H1 (cell line): ENCODE data around the gene ICE1. TPM values are rescaled to one million over a fixed set of nuclear protein-coding genes. Genes with fewer than 3 reads are reported as not detected.

Experiments
- CTCF ChIA-PET: fragments of 300-600 bp; sonication (Branson Sonifier 250); formaldehyde crosslinking; loops from one replicate; lab custom pipeline; 2021; ENCODE audit not compliant: partially characterized antibody; lab: Charles Lee
- POLR2A ChIA-PET: fragments of 300-600 bp; sonication (Branson Sonifier 250); formaldehyde crosslinking; loops from one replicate; lab custom pipeline; 2021; ENCODE audit warnings: inconsistent platforms; ENCODE audit not compliant: partially characterized antibody; lab: Charles Lee
- DNase-seq, 2 experiments: peaks; one replicate each; pipeline versions ENCODE4 v3.0.0 to v3.0.0-alpha.2; 2010 to 2022; ENCODE audit warnings: low spot score in 2 of 2, low read depth in 1 of 2, mixed read lengths in 1 of 2
- FAIRE-seq: peaks from 2 replicates; lab custom pipeline; 2011; peaks lifted over from hg19 to GRCh38; lab: Jason Lieb, UNC
- H2AFZ ChIP-seq: 2 replicates; pipeline ENCODE4 v1.8.1; 2012; ENCODE audit warnings: low read length, inconsistent platforms
- H2AK5ac ChIP-seq: 2 replicates; pipeline ENCODE4 v1.6.1; 2013; ENCODE audit warnings: low read depth, low read length
- H2BK120ac ChIP-seq: replicated peaks from 2 replicates; pipeline ENCODE3; 2013; ENCODE audit warnings: low read depth, low read length, inconsistent platforms
- H2BK12ac ChIP-seq: 2 replicates; pipeline ENCODE4 v1.6.1; 2013; ENCODE audit warnings: low read depth, low read length
- H2BK15ac ChIP-seq: 2 replicates; pipeline ENCODE4 v1.6.1; 2013; ENCODE audit warnings: low read length
- H2BK20ac ChIP-seq: 2 replicates; pipeline ENCODE4 v1.6.1; 2013; ENCODE audit warnings: low read length
- H2BK5ac ChIP-seq: 2 replicates; pipeline ENCODE4 v1.6.1; 2013; ENCODE audit warnings: low read depth, low read length
- H3K14ac ChIP-seq: 2 replicates; pipeline ENCODE4 v1.6.1; 2013; ENCODE audit warnings: inconsistent platforms; ENCODE audit not compliant: insufficient read length
- H3K18ac ChIP-seq: 2 replicates; pipeline ENCODE4 v1.6.1; 2013; ENCODE audit warnings: low read length; ENCODE audit errors: extremely low read depth
- H3K23ac ChIP-seq: 2 replicates; pipeline ENCODE4 v1.6.1; 2013; ENCODE audit warnings: inconsistent platforms; ENCODE audit not compliant: insufficient read length
- H3K23me2 ChIP-seq: 2 replicates; pipeline ENCODE4 v1.6.1; 2013; ENCODE audit warnings: low read depth, low read length
- H3K27ac ChIP-seq: 2 replicates; pipeline ENCODE4 v1.6.1; 2011; ENCODE audit warnings: low read depth, low read length, inconsistent platforms
- H3K27me3 ChIP-seq, 4 experiments: replicated peaks in 1 of 4; 1 replicate in 1 of 4; 2 replicates in 3 of 4; pipeline versions ENCODE4 v1.6.1 to v1.8.1; 2011 to 2013; ENCODE audit warnings: low read length in 3 of 4, mild to moderate bottlenecking in 3 of 4, inconsistent platforms in 2 of 4, mixed read lengths in 2 of 4, moderate library complexity in 1 of 4; ENCODE audit not compliant: control insufficient read depth in 3 of 4, insufficient read depth in 3 of 4; ENCODE audit errors: extremely low read depth in 1 of 4
- H3K36me3 ChIP-seq, 4 experiments: 2 replicates each; pipeline versions ENCODE4 v1.6.1 to v1.8.1; 2011 to 2013; ENCODE audit warnings: mild to moderate bottlenecking in 4 of 4, low read length in 3 of 4, moderate library complexity in 2 of 4, control low read depth in 1 of 4, inconsistent platforms in 1 of 4; ENCODE audit not compliant: insufficient read depth in 4 of 4, control insufficient read depth in 2 of 4
- H3K4ac ChIP-seq: replicated peaks from 2 replicates; pipeline ENCODE3; 2013; ENCODE audit warnings: low read length, low read depth, mixed read lengths, inconsistent platforms; ENCODE audit not compliant: insufficient read length
- H3K4me1 ChIP-seq, 4 experiments: replicated peaks in 1 of 4; 1 replicate in 1 of 4; 2 replicates in 3 of 4; pipeline versions ENCODE4 v1.6.1 to v1.8.1; 2011 to 2013; ENCODE audit warnings: low read length in 3 of 4, inconsistent platforms in 2 of 4, mixed read lengths in 1 of 4; ENCODE audit not compliant: insufficient read depth in 4 of 4, control insufficient read depth in 3 of 4
- H3K4me2 ChIP-seq, 2 experiments: 2 replicates each; pipeline versions ENCODE4 v1.6.1 to v1.8.1; 2011 to 2013; ENCODE audit warnings: low read depth in 2 of 2, low read length in 2 of 2, control low read depth in 1 of 2, inconsistent platforms in 1 of 2, mild to moderate bottlenecking in 1 of 2; ENCODE audit not compliant: insufficient read depth in 1 of 2
- H3K4me3 ChIP-seq, 4 experiments: fragments of 200-600, 300-600 bp in 1 of 4; sonication (generic), shearing (Covaris generic), sonication (Bioruptor Twin) in 1 of 4; 2 replicates each; pipeline versions ENCODE4 v1.5.1 to v1.8.1; 2011 to 2016; ENCODE audit warnings: low read length in 4 of 4, low read depth in 3 of 4, control low read depth in 2 of 4, inconsistent platforms in 2 of 4, mild to moderate bottlenecking in 2 of 4, mixed read lengths in 1 of 4, moderate library complexity in 1 of 4; ENCODE audit not compliant: insufficient read depth in 2 of 4; ENCODE audit errors: extremely low read depth in 1 of 4
- H3K56ac ChIP-seq: replicated peaks from 2 replicates; pipeline ENCODE3; 2013; ENCODE audit warnings: low read depth, mild to moderate bottlenecking, mixed read lengths, low read length, inconsistent platforms; ENCODE audit not compliant: insufficient read length
- H3K79me1 ChIP-seq: 2 replicates; pipeline ENCODE4 v1.6.1; 2013; ENCODE audit warnings: low read depth, low read length, control low read depth
- H3K79me2 ChIP-seq, 2 experiments: 2 replicates each; pipeline versions ENCODE4 v1.6.1 to v1.8.1; 2012 to 2013; ENCODE audit warnings: low read length in 2 of 2, mild to moderate bottlenecking in 2 of 2, inconsistent platforms in 1 of 2; ENCODE audit not compliant: insufficient read depth in 2 of 2, control insufficient read depth in 1 of 2
- H3K9ac ChIP-seq, 4 experiments: replicated peaks in 1 of 4; 1 replicate in 1 of 4; 2 replicates in 3 of 4; pipeline versions ENCODE4 v1.6.1 to v1.8.1; 2011 to 2013; ENCODE audit warnings: low read depth in 3 of 4, low read length in 3 of 4, control low read depth in 2 of 4, mild to moderate bottlenecking in 2 of 4, moderate library complexity in 2 of 4, inconsistent platforms in 1 of 4; ENCODE audit errors: extremely low read depth in 1 of 4
- H3K9me3 ChIP-seq, 2 experiments: 2 replicates each; pipeline versions ENCODE4 v1.6.1 to v1.8.1; 2012 to 2013; ENCODE audit warnings: mild to moderate bottlenecking in 2 of 2, moderate library complexity in 2 of 2, control low read depth in 1 of 2, inconsistent platforms in 1 of 2, low read depth in 1 of 2, low read length in 1 of 2, mixed read lengths in 1 of 2; ENCODE audit not compliant: insufficient read depth in 2 of 2
- H4K20me1 ChIP-seq, 2 experiments: replicated peaks in 1 of 2; 2 replicates each; pipeline versions ENCODE3 to v1.8.1; 2011 to 2013; ENCODE audit warnings: inconsistent platforms in 2 of 2, low read length in 2 of 2, mild to moderate bottlenecking in 1 of 2; ENCODE audit not compliant: insufficient read depth in 2 of 2, control insufficient read depth in 1 of 2
- H4K5ac ChIP-seq: 2 replicates; pipeline ENCODE4 v1.6.1; 2013; ENCODE audit warnings: low read length, low read depth, mixed read lengths, inconsistent platforms; ENCODE audit not compliant: insufficient read length
- H4K8ac ChIP-seq: 2 replicates; pipeline ENCODE4 v1.8.0; 2013; ENCODE audit warnings: mild to moderate bottlenecking, moderate library complexity, low read length, inconsistent platforms; ENCODE audit not compliant: insufficient read depth; ENCODE audit errors: extremely low read depth
- H4K91ac ChIP-seq: replicated peaks from 2 replicates; pipeline ENCODE3; 2013; ENCODE audit warnings: low read length, mixed read lengths, inconsistent platforms; ENCODE audit not compliant: insufficient read length
- GABPA ChIP-seq: IDR thresholded peaks from 2 replicates; pipeline ENCODE4 v1.6.1; 2011; ENCODE audit warnings: mild to moderate bottlenecking, low read length, moderate library complexity, borderline replicate concordance; ENCODE audit not compliant: insufficient read depth
- GTF2F1 ChIP-seq: IDR thresholded peaks from 2 replicates; pipeline ENCODE4 v1.6.1; 2012; ENCODE audit warnings: low read depth, low read length, improper control_type of control experiment, borderline replicate concordance
- KDM1A ChIP-seq: fragments of 200-600, 300-600 bp; sonication (generic); IDR thresholded peaks from 2 replicates; pipeline ENCODE4 v1.7.1; 2016; ENCODE audit warnings: mild to moderate bottlenecking, low read length, borderline replicate concordance
- KDM4A ChIP-seq: IDR thresholded peaks from one replicate; pipeline ENCODE4 v1.7.1; 2012; ENCODE audit warnings: low read depth, mild to moderate bottlenecking, moderate library complexity, low read length, inconsistent platforms; ENCODE audit not compliant: severe bottlenecking
- RAD21 ChIP-seq, 2 experiments: IDR thresholded peaks in 1 of 2; conservative IDR thresholded peaks in 1 of 2; 2 replicates each; pipeline ENCODE4 v1.6.1; 2011; ENCODE audit warnings: low read depth in 2 of 2, low read length in 2 of 2, improper control_type of control experiment in 1 of 2, inconsistent platforms in 1 of 2, mild to moderate bottlenecking in 1 of 2, moderate library complexity in 1 of 2
- SAP30 ChIP-seq: fragments of 300-600 bp; sonication (generic); IDR thresholded peaks from 2 replicates; pipeline ENCODE4 v1.7.1; 2012; ENCODE audit warnings: low read length, moderate library complexity, mild to moderate bottlenecking, inconsistent platforms; ENCODE audit not compliant: insufficient read depth, insufficient replicate concordance
- SP2 ChIP-seq: IDR thresholded peaks from 2 replicates; pipeline ENCODE4 v1.6.1; 2012; ENCODE audit warnings: mild to moderate bottlenecking, low read length, inconsistent platforms
- TAF7 ChIP-seq: optimal IDR thresholded peaks from 2 replicates; pipeline ENCODE3; 2011; ENCODE audit warnings: low read depth, mild to moderate bottlenecking, inconsistent platforms, low read length, moderate library complexity, borderline replicate concordance
- TBP ChIP-seq: IDR thresholded peaks from 2 replicates; pipeline ENCODE4 v1.6.1; 2011; ENCODE audit warnings: low read depth, low read length, improper control_type of control experiment
- WGBS, 2 experiments: shearing (Covaris generic) in 1 of 2; methylation state at CpG; one replicate each; pipeline versions ENCODE4 v1.1.6 to v1.1.7; 2013 to 2015; ENCODE audit warnings: low lambda C conversion rate in 2 of 2, mixed read lengths in 2 of 2, inconsistent platforms in 1 of 2, low coverage in 1 of 2, missing lambda C conversion rate in 1 of 2; ENCODE audit not compliant: insufficient replicate concordance in 2 of 2, insufficient coverage in 1 of 2, insufficient read length in 1 of 2; ENCODE audit errors: extremely low coverage in 1 of 2, missing lambda C conversion rate in 1 of 2; 5-methylcytosine and 5-hydroxymethylcytosine counted together
- polyA plus RNA-seq, 7 experiments: library from polyadenylated mRNA; depleted of rRNA in 3 of 7; stranded (reverse) in 5 of 7; unstranded in 2 of 7; fragments of >200 nt in 5 of 7; fragments of 200-250 nt in 2 of 7; gene quantifications; 1 replicate in 5 of 7; 2 replicates in 1 of 7; 4 replicates in 1 of 7; pipeline versions ENCODE4 v1.2.1 to v1.2.3, GENCODE V29; 2011 to 2013; ENCODE audit warnings: missing spikeins in 2 of 7, mixed read lengths in 2 of 7
- total RNA-seq: library from RNA; stranded (reverse); fragmentation: NEBNext Ultra II Directional; extraction: Animal tissue kit (Norgen Biotek cat#: 25700); gene quantifications from 2 replicates; pipeline ENCODE4 v1.2.1, GENCODE V29; 2021
- TF ChIP-seq, protein P1 (sequence below): IDR thresholded peaks from 2 replicates; pipeline ENCODE4 v1.6.1; 2012; ENCODE audit warnings: low read length, inconsistent platforms

The ICE1 gene
- total and polyA plus RNA-seq, 2 of the 8 experiments (the other 6 are each of a cell fraction or from before 2014, with no cell fraction given): 11.8 to 53.9 TPM

DNA sequence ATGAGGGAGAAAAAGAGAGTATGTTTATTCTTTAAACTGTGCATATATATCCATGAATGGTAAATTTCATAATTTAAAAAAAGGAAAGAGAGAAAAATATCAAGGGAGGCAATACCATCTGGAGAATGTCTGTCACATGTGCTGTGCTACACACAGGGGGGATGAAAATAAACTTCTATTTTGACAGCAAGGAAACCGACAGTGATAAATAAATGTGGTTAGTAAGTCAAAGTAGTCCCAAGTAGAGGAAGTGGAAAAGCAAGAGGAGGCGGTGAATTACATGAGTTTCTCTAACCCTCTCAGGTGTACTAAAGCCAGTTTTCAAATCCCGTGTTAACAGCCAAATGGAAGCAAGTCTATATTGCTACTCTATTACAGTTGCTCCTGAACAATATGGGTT, 83.3 kb downstream of the ICE1 start:
- no peak overlapping the region for H3K27ac ChIP-seq
- POLR2A ChIA-PET: no interaction called here
- CTCF ChIA-PET: no interaction called here

More for the DNA sequence above, 83.3 kb downstream of the ICE1 start:
- Histone ChIP-seq H4K5ac (no peak overlapping the region), H3K23me2 (no peaks in the 10 kb centered on the region), H3K4me3 (no peak overlapping the region), H4K91ac (no peak overlapping the region), H2AFZ (no peak overlapping the region), H2BK15ac (no peak overlapping the region), H4K8ac (no peak overlapping the region), H3K18ac (no peak overlapping the region), H3K4ac (no peak overlapping the region), H3K14ac (no peak overlapping the region), H3K9me3 (peaks cover 0 to 3% of the 10 kb centered on the region in 2 experiments; a peak in 1 of 4 replicates), H2BK120ac (no peak overlapping the region), H3K23ac (no peak overlapping the region), H3K4me2 (no peak overlapping the region), H2AK5ac (no peak overlapping the region), H3K9ac (no peak overlapping the region), H4K20me1 (no peaks in the 10 kb centered on the region), H2BK12ac (no peak overlapping the region), H2BK5ac (no peak overlapping the region), H3K4me1 (no peaks in the 10 kb centered on the region), H3K36me3 (no peaks in the 10 kb centered on the region), H3K27me3 (no peaks in the 10 kb centered on the region), H2BK20ac (no peak overlapping the region), H3K56ac (no peak overlapping the region)
- 92% methylated on average over 3 of the region's 3 CpGs; no CpG with 5 or more reads in 1 of the 2 experiments for WGBS, 2 experiments
- DNase-seq (no peak), FAIRE-seq (no peak)
- TF ChIP-seq RAD21 (IDR thresholded peaks at IDR 0.05 in 1 of 2, conservative IDR thresholded peaks at IDR 0.05 in 1 of 2; ENCODE audit: low read depth in 2 of 2, low read length in 2 of 2) (no peak), GTF2F1 (no peak), TAF7 (no peak), KDM1A (no peak), SAP30 (no peak), TBP (no peak), KDM4A (no peak), SP2 (no peak), GABPA (no peak)
- TF ChIP-seq, protein P1, sequence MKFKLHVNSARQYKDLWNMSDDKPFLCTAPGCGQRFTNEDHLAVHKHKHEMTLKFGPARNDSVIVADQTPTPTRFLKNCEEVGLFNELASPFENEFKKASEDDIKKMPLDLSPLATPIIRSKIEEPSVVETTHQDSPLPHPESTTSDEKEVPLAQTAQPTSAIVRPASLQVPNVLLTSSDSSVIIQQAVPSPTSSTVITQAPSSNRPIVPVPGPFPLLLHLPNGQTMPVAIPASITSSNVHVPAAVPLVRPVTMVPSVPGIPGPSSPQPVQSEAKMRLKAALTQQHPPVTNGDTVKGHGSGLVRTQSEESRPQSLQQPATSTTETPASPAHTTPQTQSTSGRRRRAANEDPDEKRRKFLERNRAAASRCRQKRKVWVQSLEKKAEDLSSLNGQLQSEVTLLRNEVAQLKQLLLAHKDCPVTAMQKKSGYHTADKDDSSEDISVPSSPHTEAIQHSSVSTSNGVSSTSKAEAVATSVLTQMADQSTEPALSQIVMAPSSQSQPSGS: no peak
- TF ChIP-seq, all 59 proteins: peak for 0
- Histone ChIP-seq H3K79me1 (no peaks in the 10 kb centered on the region), H3K79me2 (no peaks in the 10 kb centered on the region)
